ENCODE measurements around the gene MRPS23.
"Not testable (repeated sequence)": the region's sequence is repeated elsewhere in the genome, so short reads cannot be mapped to it uniquely, and the experiment has no call there.

Gene MRPS23

DNA sequence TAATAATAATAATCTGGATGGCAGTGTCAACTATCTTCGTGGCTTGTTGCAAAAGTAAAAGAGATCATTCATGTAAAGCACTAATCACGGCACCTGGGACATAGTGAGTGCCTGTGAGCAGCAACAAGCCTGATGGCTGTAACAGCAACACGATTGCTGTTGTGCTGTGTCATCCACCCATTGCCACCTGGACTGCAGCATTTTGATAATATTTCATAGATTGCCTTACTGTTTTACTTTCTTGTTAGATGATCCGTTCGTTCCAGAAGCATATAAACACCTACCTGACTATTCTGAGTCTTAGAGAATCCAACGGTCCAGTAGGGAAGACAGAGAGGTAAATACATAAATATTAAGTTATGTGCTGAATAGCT is 3.1 kb upstream of the MRPS23 start:
- no peaks in the 10 kb centered on the region for H3K27me3 ChIP-seq (ENCODE audit: insufficient read depth, low read length)
- no peak overlapping the region for H3K27ac ChIP-seq (ENCODE audit: low read depth, low read length, poor library complexity, severe bottlenecking)
- H3K9me3 ChIP-seq (ENCODE audit: low read length) = no peaks in the 10 kb centered on the region
- H3K79me2 ChIP-seq (ENCODE audit: insufficient read depth, low read length) = peaks cover 10% of the 10 kb centered on the region
- no peaks in the 10 kb centered on the region for H4K20me1 ChIP-seq (ENCODE audit: insufficient read depth, low read length)
- no peaks in the 10 kb centered on the region for H3F3A ChIP-seq (ENCODE audit: insufficient read depth, low read length)
- H3K4me3 ChIP-seq (ENCODE audit: low read depth, low read length, poor library complexity, severe bottlenecking) = no peak overlapping the region
- peaks cover 5% of the 10 kb centered on the region; the same call in 1 of the 2 replicates for H3K36me3 ChIP-seq (ENCODE audit: insufficient read depth, low read length)
- H3K9ac ChIP-seq (ENCODE audit: low read length) = no peak overlapping the region
- no peak overlapping the region for H2AFZ ChIP-seq (ENCODE audit: low read length)
- peaks cover 30% of the 10 kb centered on the region for H3K4me1 ChIP-seq (ENCODE audit: insufficient read depth, low read length, severe bottlenecking)
- H3K4me2 ChIP-seq (ENCODE audit: low read length) = no peak overlapping the region
- no peaks in the 10 kb centered on the region for H3K9me2 ChIP-seq (ENCODE audit: low read depth, low read length)
- no peak for TF ChIP-seq EZH2 (IDR thresholded peaks at IDR 0.05; ENCODE audit: borderline replicate concordance, low read length)
- TF ChIP-seq, protein P1, sequence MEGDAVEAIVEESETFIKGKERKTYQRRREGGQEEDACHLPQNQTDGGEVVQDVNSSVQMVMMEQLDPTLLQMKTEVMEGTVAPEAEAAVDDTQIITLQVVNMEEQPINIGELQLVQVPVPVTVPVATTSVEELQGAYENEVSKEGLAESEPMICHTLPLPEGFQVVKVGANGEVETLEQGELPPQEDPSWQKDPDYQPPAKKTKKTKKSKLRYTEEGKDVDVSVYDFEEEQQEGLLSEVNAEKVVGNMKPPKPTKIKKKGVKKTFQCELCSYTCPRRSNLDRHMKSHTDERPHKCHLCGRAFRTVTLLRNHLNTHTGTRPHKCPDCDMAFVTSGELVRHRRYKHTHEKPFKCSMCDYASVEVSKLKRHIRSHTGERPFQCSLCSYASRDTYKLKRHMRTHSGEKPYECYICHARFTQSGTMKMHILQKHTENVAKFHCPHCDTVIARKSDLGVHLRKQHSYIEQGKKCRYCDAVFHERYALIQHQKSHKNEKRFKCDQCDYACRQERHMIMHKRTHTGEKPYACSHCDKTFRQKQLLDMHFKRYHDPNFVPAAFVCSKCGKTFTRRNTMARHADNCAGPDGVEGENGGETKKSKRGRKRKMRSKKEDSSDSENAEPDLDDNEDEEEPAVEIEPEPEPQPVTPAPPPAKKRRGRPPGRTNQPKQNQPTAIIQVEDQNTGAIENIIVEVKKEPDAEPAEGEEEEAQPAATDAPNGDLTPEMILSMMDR (IDR thresholded peaks at IDR 0.05; ENCODE audit: low read length) = no peak

DNA sequence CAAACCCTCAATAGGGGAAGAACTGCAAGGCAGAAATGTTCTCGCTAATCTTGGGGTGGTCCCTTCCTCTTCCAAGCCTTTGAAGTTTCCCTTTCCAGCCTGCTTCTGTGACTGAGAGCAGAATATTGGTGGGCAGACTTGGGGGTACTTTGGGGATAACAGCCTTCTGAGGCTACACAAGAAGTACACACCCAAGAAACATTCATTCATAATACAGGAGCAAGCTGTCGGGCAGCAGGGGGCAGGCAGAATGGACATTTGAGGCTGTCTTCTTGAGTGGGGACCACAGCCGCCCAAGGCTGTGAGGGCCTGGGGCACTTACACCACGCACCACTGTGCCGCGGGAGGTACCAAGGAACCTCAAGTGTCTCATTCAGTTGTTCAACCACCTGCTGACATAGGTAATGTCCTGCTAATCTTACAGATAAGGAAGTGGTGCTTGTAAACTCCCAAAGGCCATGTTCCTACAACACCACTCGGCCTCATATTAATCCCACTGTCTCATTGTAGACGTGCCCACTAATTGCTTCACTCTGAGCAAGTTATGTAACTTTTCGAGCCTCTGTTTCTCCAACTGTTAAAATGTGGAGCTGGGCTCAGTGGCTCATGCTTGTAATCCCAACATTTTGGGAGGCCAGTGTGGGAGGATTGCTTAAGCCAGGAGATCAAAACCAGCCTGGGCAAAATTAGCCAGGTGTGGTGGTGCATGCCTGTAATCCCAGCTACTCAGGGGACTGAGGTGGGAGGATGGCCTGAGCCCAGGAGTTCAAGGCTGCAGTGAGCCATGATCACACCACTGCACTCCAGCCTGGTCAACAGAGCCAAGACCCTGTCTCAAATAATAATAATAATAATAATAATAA is 2.5 kb upstream of the MRPS23 start:
- TF ChIP-seq, protein P1 (IDR thresholded peaks at IDR 0.05; ENCODE audit: low read length) = no peak
- no peak for TF ChIP-seq EZH2 (IDR thresholded peaks at IDR 0.05; ENCODE audit: borderline replicate concordance, low read length)
- no peak overlapping the region for H2AFZ ChIP-seq (ENCODE audit: low read length)
- H3K36me3 ChIP-seq (ENCODE audit: insufficient read depth, low read length) = peaks cover 8% of the 10 kb centered on the region; the same call in 1 of the 2 replicates
- no peak overlapping the region for H3K27ac ChIP-seq (ENCODE audit: low read depth, low read length, poor library complexity, severe bottlenecking)
- H3K4me1 ChIP-seq (ENCODE audit: insufficient read depth, low read length, severe bottlenecking) = peaks cover 30% of the 10 kb centered on the region
- H4K20me1 ChIP-seq (ENCODE audit: insufficient read depth, low read length) = no peaks in the 10 kb centered on the region
- H3K9me2 ChIP-seq (ENCODE audit: low read depth, low read length) = no peaks in the 10 kb centered on the region
- no peak overlapping the region for H3K9ac ChIP-seq (ENCODE audit: low read length)
- peaks cover 10% of the 10 kb centered on the region for H3K79me2 ChIP-seq (ENCODE audit: insufficient read depth, low read length)
- no peaks in the 10 kb centered on the region for H3K9me3 ChIP-seq (ENCODE audit: low read length)
- H3K27me3 ChIP-seq (ENCODE audit: insufficient read depth, low read length) = no peaks in the 10 kb centered on the region
- H3K4me3 ChIP-seq (ENCODE audit: low read depth, low read length, poor library complexity, severe bottlenecking) = no peak overlapping the region
- no peaks in the 10 kb centered on the region for H3F3A ChIP-seq (ENCODE audit: insufficient read depth, low read length)
- no peak overlapping the region for H3K4me2 ChIP-seq (ENCODE audit: low read length)

DNA sequence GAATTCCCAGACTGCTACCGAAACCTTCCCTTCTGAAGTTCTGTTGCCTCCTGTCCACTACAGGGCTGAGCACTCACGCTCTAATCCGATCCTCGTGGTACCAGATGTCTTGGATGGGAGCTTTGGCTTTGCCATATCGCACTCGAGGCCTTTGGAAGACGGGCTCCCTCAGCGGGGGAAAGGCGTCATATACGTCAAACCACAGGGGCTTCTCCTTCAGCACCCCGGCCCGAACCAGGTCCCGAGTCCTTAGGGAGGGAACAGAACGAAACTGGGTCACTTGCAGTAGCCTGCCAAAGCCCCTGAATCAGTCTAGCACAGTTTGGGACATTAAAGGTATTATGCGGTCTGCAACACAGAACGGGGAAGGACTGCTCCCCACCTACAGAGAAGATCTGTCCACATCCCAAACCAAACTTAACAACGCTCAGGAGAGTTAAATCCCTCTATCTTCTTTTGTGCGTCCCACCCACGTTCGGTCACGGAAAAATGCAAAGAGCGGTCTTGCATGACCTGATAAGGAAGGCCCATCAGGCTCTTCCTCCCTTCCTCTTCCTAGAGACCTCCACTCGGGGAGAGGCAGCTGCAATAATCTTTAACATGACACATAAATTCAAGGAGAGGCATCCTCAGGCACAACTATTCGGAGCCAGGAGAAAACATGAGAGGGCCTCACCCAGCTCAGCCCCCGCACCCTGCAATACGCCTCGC is 526 bp downstream of the MRPS23 start:
- no peaks in the 10 kb centered on the region for H3K9me2 ChIP-seq (ENCODE audit: low read depth, low read length)
- no peaks in the 10 kb centered on the region for H3F3A ChIP-seq (ENCODE audit: insufficient read depth, low read length)
- no peaks in the 10 kb centered on the region for H3K9me3 ChIP-seq (ENCODE audit: low read length)
- H3K4me3 ChIP-seq (ENCODE audit: low read depth, low read length, poor library complexity, severe bottlenecking) = peak overlapping the region; percentile 81
- no peaks in the 10 kb centered on the region for H3K27me3 ChIP-seq (ENCODE audit: insufficient read depth, low read length)
- peak overlapping the region; percentile 86 for H3K4me2 ChIP-seq (ENCODE audit: low read length)
- H3K27ac ChIP-seq (ENCODE audit: low read depth, low read length, poor library complexity, severe bottlenecking) = peak overlapping the region; percentile 20
- peaks cover 23% of the 10 kb centered on the region for H3K4me1 ChIP-seq (ENCODE audit: insufficient read depth, low read length, severe bottlenecking)
- peaks cover 20% of the 10 kb centered on the region for H3K36me3 ChIP-seq (ENCODE audit: insufficient read depth, low read length)
- H3K79me2 ChIP-seq (ENCODE audit: insufficient read depth, low read length) = peaks cover 10% of the 10 kb centered on the region
- H2AFZ ChIP-seq (ENCODE audit: low read length) = no peak overlapping the region
- H4K20me1 ChIP-seq (ENCODE audit: insufficient read depth, low read length) = no peaks in the 10 kb centered on the region
- peak overlapping the region; percentile 85 for H3K9ac ChIP-seq (ENCODE audit: low read length)
- TF ChIP-seq EZH2 (IDR thresholded peaks at IDR 0.05; ENCODE audit: borderline replicate concordance, low read length) = no peak
- TF ChIP-seq, protein P1 (IDR thresholded peaks at IDR 0.05; ENCODE audit: low read length) = no peak

DNA sequence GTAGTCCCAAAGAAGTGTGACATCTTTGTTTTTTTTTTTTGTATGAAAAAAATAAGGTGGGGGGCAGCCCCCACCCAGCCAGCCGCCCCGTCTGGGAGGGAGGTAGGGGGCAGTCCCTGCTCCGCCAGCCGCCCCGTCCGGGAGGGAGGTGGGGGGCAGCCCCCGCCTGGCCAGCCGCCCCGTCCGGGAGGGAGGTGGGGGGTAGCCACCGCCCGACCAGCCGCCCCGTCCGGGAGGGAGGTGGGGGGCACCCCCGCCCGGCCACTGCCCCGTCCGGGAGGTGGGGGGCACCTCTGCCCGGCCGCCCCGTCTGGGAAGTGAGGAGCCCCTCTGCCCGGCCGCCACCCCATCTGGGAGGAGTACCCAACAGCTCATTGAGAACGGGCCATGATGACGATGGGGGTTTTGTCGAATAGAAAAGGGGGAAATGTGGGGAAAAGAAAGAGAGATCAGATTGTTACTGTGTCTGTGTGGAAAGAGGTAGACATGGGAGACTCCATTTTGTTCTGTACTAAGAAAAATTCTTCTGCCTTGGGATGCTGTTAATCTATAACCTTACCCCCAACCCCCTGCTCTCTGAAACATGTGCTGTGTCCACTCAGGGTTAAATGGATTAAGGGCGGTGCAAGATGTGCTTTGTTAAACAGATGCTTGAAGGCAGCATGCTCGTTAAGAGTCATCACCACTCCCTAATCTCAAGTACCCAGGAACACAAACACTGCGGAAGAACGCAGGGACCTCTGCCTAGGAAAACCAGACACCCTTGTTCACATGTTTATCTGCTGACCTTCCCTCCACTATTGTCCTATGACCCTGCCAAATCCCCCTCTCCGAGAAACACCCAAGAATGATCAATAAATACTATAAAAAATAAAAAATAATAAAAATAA is 3.5 kb downstream of the MRPS23 start:
- H3K27ac ChIP-seq (ENCODE audit: low read depth, low read length, poor library complexity, severe bottlenecking); H3K4me2 ChIP-seq (ENCODE audit: low read length); H3K9ac ChIP-seq (ENCODE audit: low read length); H4K20me1 ChIP-seq (ENCODE audit: insufficient read depth, low read length); H3K27me3 ChIP-seq (ENCODE audit: insufficient read depth, low read length); H2AFZ ChIP-seq (ENCODE audit: low read length); H3F3A ChIP-seq (ENCODE audit: insufficient read depth, low read length); H3K4me3 ChIP-seq (ENCODE audit: low read depth, low read length, poor library complexity, severe bottlenecking); H3K9me3 ChIP-seq (ENCODE audit: low read length); H3K9me2 ChIP-seq (ENCODE audit: low read depth, low read length): not testable (repeated sequence)
- peaks cover 23% of the 10 kb centered on the region for H3K4me1 ChIP-seq (ENCODE audit: insufficient read depth, low read length, severe bottlenecking)
- H3K36me3 ChIP-seq (ENCODE audit: insufficient read depth, low read length) = peaks cover 28% of the 10 kb centered on the region
- H3K79me2 ChIP-seq (ENCODE audit: insufficient read depth, low read length) = peaks cover 10% of the 10 kb centered on the region
